Retinal pigment epithelial cell (primary cell): ENCODE results near the gene RAB3IL1.

Source experiments
- DNase-seq: peaks from one replicate; pipeline ENCODE4 v3.0.0-alpha.2; 2010; ENCODE audit warnings: low read depth
- H3K4me3 ChIP-seq: 2 replicates; pipeline ENCODE4 v1.5.1; 2011; ENCODE audit warnings: mild to moderate bottlenecking, low read length, control low read depth, moderate library complexity
- CTCF ChIP-seq: conservative IDR thresholded peaks from 2 replicates; pipeline ENCODE4 v1.5.1; 2011; ENCODE audit warnings: low read depth, low read length, control low read depth, inconsistent platforms

The RAB3IL1 gene

DNA sequence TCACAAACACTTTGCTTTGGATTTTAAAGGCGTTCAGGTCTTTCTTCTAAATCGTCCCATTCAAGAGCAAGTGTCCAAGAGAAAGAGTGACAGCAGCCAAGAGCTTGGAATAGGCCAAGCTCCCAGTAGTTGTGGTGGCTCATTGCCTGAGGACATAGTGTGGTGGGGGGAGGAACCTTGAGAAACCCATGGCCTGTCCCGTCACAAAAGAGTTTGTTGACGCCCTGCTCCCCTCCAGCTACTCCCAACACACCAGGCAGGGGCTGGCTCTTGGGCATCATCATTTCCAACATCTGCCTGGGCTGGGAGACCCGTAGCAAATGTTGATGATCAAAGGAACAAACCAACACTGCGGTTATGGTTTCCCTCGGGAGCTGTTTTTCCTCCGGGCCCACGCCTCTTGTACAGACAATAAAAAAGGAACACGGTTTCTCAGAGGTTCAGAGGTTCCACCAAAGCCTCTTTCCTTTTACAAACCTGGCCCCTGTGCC lies 46.8 kb downstream of the RAB3IL1 start:
- no peak for TF ChIP-seq CTCF
- DNase-seq: no peak
- H3K4me3 ChIP-seq: no peak overlapping the region

DNA sequence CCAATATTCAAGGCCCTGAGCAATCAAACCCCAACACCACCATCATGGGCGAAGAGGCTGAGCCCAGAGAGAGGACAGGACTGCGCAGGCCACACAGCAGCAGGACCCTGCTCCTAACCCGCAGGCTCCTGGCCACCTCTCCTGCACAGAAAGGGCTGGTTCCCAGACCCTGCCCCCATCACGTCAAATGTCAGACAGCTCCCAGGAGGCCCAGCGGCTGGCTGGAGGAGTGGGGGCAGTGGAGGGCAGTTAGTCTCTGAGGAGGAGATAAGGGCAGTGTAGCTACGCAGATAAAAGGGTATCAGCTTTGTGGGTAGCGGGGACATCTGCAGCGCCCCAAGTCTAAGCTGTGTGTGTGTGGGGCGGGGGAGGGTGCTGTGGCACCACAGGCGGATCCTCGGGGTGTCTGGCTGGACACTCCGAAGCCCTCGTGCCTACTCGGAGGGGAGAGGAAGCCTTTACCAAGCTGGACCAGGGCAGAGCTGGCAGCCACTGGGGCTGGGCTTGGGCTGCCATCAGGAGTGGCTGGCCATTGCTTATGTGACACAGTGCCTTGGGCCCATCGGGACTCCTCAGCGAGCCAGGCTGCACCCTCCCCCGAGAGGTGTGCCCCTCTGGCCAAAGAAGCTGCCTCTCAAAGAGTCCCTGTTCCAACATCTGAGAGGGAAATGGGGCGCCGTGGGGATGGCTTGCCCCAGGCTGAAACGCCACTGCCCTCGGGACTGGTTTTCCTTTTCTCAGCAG lies 47.5 kb downstream of the RAB3IL1 start:
- no peak for TF ChIP-seq CTCF
- DNase-seq: no peak
- H3K4me3 ChIP-seq: no peak overlapping the region

DNA sequence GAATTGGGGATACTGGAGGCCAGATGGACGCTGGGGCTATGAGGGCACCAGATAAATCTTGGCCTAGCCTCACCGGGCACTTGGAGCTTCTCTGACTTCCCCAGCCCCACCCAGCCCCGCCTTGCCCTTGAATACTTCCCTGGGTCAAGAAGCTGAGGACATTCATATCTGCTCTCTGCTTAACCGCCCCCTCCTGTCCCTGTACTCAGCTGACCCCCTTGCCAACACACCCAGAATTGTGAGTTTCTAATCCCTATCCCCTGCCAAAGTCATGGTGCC lies 48.0 kb downstream of the RAB3IL1 start:
- no peak for DNase-seq
- no peak overlapping the region for H3K4me3 ChIP-seq
- TF ChIP-seq CTCF: no peak

- no peak for TF ChIP-seq CTCF
- no peak for DNase-seq
- H3K4me3 ChIP-seq: no peak overlapping the region
These were observed 48.6 kb downstream of the RAB3IL1 start for GRCh38 chr11:61868571-61869428.

DNA sequence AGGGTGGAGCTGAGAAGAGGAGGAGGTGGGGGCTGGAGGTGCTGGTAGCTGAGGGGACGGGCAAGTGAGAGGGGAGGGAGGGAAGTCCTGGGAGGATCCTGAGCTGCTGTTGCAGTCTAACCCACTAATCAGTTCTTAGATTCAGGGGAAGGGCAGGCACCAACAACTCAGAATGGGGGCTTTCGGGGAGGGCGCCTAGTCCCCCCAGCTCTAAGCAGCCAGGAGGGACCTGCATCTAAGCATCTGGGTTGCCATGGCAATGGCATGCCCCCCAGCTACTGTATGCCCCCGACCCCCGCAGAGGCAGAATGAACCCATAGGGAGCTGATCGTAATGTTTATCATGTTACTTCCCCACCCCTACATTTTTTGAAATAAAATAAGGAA lies 50.4 kb downstream of the RAB3IL1 start:
- no peak for DNase-seq
- H3K4me3 ChIP-seq: no peak overlapping the region
- TF ChIP-seq CTCF: no peak

- H3K4me3 ChIP-seq: no peak overlapping the region
- DNase-seq: no peak
- TF ChIP-seq CTCF: no peak
These were observed 51.0 kb downstream of the RAB3IL1 start for GRCh38 chr11:61866231-61866957.
